LoVo (cell line): Measurements from ENCODE around the gene ARL6IP5.

Source experiments
- DNase-seq: peaks from one replicate; pipeline ENCODE4 v3.0.0-alpha.2; 2016; ENCODE audit warnings: low spot score

Gene ARL6IP5

GRCh38 chr3:69085833-69086722 is 1.3 kb downstream of the ARL6IP5 start:
- DNase-seq: peak; percentile 86

- DNase-seq: no peak
Observed at GRCh38 chr3:69087030-69087791, 2.5 kb downstream of the ARL6IP5 start.

DNA sequence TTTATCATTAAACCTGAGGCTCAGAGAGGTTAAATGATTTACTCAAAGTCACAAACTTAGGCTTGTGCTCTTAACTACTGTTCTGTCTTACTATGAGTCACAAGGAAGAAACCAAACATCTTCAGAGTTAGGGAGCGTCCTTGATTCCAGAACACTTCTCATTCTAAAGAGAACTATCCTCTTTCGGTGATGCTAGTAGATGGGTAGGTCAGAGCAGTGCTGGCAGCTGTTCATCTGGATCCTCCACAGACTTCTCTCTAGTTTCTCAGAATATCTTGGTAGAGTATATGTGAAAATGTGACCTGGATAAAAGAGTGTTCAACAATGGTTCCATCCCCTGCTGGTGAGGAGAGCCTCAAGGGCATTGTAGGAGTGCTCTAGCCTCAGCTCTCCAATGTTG is 3.3 kb downstream of the ARL6IP5 start:
- DNase-seq: no peak

DNA sequence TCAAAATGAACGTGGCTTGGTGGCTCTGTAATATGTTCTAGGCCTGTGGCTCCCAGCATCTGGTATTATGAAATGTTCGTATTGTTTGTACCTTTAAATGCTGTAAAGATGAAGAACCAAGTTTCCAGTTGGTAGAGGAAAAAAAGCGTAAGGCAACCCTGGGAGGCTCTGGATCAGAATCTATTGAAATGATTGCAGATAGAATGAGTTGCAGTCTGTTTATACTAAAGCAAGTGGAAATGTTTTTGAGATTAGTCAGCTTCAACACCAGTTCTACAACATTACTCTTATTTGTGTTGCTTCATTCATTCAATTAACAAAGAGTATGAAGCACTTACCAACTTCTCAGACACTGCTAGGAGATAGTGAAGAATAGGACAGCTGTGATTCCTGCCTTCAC is 5.3 kb downstream of the ARL6IP5 start:
- DNase-seq: no peak

GRCh38 chr3:69091389-69092029 is 6.8 kb downstream of the ARL6IP5 start:
- DNase-seq: no peak

DNA sequence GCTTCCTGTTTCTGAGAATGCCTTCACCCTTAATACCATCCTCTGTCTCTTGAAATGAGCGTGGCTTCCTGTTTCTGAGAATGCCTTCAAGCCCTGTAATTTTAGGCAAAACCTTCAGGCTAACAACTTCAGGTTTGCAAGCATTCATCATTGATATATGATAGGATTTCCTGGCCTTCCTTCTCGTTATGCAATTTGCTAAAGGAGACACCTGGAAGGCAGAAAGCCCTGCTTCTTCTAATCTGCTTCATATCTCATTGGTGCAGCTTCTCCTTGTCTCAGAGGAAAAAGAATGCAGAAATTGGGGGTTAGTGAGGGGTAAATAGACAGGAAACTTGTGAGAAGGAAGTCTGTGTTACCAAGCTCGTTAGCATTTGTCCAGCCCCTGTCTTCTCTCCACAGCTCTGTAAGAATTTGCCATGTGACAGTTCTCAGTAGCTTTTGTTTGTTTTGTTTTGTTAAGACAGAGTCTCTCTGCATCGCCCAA is 7.3 kb downstream of the ARL6IP5 start:
- DNase-seq: no peak

GRCh38 chr3:69094467-69095205 is 9.9 kb downstream of the ARL6IP5 start:
- DNase-seq: no peak

GRCh38 chr3:69095636-69096035 is 10.9 kb downstream of the ARL6IP5 start:
- no peak for DNase-seq

GRCh38 chr3:69096299-69096698 is 11.6 kb downstream of the ARL6IP5 start:
- no peak for DNase-seq

- DNase-seq: no peak
Observed at GRCh38 chr3:69097407-69098086, 12.8 kb downstream of the ARL6IP5 start.

GRCh38 chr3:69099576-69099975 is 14.8 kb downstream of the ARL6IP5 start:
- DNase-seq: no peak

DNA sequence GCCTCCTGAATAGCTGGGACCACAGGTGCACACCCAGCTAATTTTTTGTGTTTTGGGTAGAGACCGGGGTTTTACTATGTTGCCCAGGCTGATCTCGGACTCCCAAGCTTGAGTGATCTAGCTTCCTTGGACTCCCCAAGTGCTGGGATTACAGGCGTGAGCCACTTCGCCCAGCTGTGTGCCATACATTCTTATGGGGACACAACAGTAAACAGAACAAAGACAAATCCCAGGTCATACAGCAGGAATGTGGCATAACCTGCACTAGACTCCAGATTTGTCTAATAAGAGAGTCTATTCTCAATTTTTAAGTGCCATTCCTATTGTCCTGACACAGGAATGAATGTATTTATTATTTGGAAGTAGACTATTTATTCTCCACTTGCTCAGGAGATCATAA is 17.6 kb downstream of the ARL6IP5 start:
- no peak for DNase-seq

DNA sequence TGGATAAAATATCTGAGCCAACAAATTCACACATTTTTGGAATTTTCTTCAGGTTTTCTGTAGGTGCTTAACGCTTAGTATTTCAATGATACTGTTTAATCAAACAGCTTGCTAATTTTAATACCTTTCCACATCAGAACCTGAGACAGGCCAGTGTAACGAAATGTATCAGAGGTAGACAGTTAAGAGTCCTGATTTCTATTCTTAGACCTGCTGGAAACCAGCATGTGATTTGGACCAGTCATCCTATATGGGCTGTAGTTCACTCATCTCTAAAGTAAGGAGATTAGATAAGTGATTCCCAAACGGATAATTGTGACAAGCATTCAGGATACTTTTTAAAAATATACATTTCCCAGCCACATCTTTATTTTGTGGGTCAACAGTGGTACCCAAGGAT is 18.4 kb downstream of the ARL6IP5 start:
- no peak for DNase-seq

GRCh38 chr3:69104586-69104985 is 19.8 kb downstream of the ARL6IP5 start:
- DNase-seq: no peak

GRCh38 chr3:69105320-69105719 is 20.6 kb downstream of the ARL6IP5 start:
- DNase-seq: no peak

GRCh38 chr3:69107841-69108240 is 23.1 kb downstream of the ARL6IP5 start:
- DNase-seq: no peak

- DNase-seq: no peak
Observed at GRCh38 chr3:69108811-69109210, 24.1 kb downstream of the ARL6IP5 start.

DNA sequence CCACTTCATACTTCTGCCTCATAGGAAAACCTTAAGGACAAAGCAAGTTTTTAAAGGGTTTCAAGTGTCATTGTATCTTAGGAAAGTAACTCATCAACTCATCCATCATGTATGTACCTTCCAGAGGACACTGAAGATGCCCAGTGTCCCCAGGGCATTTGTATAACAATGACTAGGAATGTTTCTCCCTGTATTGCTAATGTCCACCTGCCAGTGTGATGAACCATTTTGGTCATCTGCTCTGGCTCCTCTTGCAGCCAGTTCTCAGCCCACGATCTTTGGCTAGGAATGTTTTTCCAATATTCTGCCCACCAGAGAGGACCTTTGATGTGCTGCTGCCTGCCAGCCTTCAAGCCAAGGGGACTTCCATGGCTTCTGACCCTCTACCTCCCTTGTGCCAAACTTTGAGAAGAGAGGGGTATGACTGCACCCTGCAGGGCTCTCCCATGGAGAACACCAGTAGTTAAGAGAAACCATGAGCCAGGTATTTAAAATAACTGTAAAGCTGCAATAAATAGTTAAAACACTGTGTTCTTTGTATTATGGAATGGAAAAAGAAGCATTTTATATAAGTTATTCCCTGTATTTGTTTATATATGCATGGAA is 26.3 kb downstream of the ARL6IP5 start:
- DNase-seq: no peak

DNA sequence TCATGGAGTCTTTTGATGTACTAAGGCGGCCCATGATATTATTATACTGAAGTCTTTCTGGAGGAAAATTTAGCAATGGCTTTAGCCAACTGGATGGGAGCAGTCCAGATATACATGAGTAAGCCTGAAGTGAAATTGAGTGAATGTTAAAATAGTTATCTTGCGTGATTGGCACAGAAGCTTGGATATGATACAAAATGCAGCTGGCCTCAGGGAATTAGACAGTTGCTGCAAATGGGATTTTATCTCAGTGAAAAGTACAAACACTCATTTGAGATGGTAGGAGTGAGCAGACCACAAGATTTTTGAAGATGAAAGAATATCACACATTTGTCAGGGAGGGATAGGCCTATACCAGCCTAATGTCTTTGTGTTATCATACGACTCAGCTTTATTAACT is 28.8 kb downstream of the ARL6IP5 start:
- no peak for DNase-seq

DNA sequence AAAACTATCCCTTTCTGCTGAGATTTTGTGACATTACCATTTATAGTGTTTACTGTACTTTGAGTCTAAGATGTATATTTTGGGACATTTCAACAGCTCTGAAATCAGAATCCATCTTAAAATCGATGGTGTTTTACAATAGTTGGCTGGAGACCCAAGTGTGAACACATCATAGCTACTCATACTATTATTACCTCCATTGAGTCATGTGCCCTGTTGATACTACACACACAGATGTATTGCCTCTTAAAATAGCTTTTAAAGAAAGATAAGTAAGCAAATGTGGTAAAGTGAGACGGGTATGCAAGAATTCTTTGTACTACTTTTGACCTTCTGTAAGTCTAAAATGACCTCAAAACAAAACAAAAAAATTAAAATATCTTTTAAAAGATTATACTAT is 31.0 kb downstream of the ARL6IP5 start:
- DNase-seq: no peak

GRCh38 chr3:69116162-69116561 is 31.4 kb downstream of the ARL6IP5 start:
- no peak for DNase-seq
